GM19193 (cell line): ENCODE measurements around the gene AOPEP.

ENCODE experiments used
- POLR2A ChIP-seq: IDR thresholded peaks from 4 replicates; pipeline ENCODE4 v1.6.1; 2011; ENCODE audit not compliant: insufficient read depth, insufficient read length; ENCODE audit errors: extremely low read depth

The AOPEP gene

DNA sequence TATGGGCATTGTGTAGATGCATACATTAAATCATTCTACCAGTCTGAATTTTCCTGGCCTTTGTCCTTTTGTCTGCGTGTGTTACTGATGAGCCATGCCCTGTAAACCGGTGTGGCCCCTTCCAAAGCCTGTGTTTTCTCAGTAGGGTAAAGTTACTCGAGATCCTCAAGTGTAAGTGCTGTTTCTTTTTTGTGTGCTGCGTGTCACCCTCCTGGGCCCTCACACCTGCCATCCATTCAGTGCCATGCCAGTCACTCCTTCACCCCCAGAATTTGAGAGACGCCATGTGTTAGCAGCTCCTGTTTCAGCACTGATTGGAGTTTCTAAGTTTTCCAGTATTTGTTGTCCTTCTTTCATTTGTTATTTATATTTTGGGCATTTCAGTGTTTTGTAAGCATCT is 302.8 kb downstream of the AOPEP start:
- TF ChIP-seq POLR2A, result no peak

GRCh38 chr9:95029720-95030119 is 303.2 kb downstream of the AOPEP start:
- no peak for TF ChIP-seq POLR2A

DNA sequence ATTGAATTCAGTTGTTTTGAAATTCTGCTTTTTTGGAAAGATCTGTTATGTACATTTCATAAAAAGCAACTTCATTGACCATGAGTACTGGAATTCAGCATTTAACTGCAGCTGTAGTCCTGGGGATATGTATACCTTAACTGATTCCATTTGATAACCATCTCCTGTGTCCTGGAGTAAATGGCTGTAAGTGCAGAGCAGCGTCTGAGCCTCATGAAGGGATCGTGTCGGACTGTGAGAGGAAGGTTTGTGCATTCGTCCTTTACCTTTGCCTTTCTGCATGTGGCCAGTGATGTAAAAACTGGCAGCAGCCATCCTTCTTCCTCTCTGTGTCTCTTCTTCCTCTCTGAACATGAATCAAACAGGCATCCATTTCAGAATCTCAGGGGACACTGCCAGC is 303.8 kb downstream of the AOPEP start:
- no peak for TF ChIP-seq POLR2A

DNA sequence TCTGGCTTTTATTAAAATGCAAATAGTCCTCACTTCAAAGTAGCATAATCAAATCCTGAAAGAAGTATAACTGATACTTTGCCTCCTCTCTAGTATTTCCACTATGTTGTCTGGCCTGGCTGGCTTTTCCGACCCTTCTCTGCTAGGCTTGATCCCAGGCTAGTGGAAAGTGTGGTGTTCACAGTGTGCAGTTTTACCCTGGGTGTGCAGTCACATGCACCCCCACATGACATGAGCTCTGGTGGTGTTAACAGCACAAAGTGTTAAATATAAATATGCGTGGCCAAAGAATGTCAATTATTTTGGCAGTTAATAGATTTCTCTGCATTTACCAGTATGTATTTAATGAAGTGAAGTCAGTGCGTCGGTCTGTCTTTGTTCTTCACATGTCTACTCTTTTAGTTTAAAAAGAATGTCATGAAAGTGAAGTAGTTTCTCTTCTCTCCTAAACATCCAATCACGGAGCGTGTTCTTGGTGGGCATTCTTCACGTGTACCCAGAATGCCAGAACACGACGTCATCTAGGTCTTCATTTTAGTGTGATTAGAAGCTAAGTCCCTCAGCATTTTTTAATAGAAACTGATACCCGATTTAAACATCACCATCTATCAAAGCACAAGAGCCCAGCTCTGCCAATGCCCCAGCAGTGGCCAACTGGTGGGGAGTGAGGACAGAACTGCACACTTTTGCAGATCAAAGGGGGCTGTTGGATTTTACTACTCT is 304.6 kb downstream of the AOPEP start:
- no peak for TF ChIP-seq POLR2A

DNA sequence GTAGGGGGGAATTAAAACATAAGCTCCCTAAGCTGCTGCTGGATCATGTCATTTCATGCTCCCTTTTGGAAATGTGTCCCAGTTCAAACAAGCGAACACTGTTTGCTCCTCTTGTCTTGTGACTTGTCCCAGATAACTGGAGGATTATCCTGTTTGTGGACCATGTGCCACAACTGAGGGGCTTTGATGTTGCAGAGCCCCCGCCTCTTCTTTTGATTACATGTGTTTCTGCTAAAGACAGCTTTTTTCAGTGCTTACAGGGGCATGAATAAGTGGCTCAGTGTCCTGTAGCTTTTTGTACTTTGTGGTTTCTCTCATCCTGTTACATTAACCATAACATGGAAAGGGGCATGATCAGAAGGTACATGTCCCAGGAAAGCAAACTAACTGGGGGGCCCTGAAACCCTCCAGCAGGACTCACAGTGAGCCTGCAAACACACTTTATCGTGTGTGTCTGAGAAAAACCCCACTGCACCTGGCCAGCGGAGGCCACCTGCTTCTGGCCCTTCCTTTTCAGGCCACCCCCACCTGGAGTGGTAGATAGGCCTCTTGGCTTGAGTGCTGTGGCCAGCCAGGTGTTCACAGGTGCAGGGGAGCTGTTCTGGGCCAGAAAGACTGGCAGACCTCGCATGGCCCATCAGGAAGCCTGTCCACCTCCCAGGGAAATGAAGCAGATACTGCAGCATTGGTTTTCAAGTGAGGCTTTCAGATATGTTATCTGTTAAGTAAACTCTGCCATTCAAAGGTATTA is 305.4 kb downstream of the AOPEP start:
- TF ChIP-seq POLR2A, result no peak

DNA sequence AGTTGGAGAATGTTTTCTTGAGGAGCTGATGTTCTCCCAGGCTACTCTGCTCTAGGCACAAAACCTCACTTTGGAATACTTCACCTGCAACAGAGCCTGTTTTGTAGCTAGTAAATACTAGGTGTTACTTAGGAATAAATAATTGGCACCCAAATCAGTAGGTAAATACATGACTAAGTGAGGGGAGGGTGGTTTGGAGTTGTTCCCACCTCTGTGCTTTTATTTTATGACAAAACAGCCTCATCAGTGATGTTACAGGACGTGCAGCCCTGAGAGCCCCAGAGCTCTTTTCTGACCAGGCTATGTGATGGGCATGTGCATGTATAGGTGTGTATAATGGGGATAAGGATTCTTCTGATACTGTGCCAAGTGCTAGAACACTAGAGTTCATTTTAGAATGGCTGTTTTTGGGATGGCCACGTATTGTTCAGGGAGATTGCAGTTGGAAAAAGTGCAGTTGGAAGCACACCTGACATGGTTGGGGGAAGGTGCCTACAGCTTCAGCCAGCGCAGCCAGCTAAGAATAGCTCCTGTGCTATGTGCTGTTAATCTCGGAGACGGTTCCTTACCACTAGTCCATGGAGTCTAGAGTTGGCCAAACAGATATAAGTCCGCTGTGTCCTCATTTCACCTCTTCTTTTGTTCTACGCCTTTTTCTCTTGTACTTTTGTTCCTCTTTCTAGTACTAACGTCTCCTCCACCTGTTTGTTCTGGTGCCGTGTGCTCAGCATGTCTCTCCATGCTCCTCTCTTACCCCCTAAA is 306.3 kb downstream of the AOPEP start:
- TF ChIP-seq POLR2A, result no peak

DNA sequence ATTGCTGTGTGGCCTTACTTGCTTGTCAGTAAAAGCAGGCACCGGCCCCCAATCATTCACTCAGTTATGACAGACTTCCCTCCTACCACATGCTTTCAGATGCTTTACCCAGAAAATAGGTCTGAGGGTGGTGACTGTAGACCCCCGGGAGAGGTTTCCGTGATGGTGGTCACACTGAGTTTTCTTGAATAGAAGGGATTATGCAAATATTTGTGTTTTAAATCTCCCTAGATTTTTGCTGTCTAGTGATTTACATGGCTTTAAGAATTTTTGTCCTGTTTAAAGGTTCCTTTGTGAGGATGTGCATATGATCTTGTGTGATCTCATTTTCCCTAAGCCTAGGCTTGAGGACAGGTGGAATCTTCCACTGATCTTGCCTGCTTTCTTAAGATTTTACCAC is 309.3 kb downstream of the AOPEP start:
- TF ChIP-seq POLR2A, result no peak

DNA sequence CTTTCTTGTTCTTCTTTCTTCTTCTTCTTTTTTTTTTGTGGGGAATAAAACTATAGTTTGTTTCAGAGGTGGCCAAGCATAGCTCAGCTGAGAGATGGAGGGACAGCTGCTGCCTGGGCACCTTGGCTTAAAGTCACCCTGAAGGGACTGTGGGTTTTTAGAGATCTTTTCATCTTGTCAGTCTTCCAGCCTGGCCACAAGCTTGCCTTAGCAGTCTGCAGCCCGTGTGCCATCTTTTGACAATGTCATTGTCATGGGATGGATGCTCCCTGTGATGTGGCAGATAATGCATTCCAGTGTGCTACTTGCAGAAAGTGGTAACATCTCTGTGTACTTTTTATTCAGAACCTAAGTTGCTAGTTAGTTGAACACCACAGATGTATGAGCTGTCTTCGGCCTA is 310.2 kb downstream of the AOPEP start:
- TF ChIP-seq POLR2A, result no peak

DNA sequence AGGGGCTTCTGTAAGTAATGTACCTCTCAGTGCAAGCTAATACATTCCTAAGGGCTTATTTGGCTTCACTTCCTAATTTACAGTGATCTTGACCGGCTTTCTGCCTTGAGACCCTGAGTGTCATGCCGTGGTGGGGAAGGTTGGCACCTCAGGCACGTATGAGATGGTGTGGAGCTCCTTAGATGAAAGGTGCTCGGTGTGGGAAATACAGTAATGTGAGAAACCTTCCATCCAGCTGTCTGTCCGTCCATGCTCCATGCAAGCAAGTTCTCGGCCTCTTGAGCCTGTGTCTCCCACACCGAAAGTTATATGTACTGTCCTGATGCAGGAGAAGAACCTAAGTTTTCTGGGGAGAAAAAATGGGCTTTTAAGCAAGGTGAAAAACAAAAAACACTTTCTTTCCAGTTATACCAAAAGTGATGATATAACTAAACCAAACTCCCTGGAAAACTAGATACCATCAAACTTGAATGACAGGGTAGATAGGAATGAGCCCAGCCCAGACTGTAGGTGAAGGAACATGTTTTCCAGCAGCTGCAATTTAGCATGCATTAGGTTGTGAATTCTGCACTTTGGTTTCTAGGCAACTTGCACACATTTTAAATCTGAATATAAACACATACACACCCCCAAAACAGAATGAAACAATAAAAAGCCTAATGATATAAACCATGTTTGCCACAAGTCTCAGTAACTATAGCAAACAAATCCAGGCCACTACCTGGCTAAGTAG is 311.5 kb downstream of the AOPEP start:
- TF ChIP-seq POLR2A, result no peak

DNA sequence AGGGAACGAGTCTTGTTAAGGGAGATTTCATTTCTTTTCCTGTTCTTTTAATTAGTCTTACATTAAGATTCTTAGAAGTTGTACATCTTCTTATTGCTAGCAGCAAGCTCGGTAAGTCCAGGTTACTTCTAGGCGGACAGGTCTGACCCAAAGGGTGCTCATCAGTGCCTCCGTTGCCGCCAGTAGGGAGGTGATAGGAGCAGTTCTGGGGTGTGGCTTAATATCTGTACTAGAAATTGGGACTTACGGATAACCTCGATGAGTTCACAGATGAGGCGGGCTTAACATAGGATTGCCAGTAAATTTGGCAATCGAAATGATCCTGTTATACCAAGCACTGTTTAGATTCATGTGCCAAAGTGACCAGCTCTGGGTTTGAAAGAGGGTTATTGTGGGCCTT is 312.2 kb downstream of the AOPEP start:
- no peak for TF ChIP-seq POLR2A

DNA sequence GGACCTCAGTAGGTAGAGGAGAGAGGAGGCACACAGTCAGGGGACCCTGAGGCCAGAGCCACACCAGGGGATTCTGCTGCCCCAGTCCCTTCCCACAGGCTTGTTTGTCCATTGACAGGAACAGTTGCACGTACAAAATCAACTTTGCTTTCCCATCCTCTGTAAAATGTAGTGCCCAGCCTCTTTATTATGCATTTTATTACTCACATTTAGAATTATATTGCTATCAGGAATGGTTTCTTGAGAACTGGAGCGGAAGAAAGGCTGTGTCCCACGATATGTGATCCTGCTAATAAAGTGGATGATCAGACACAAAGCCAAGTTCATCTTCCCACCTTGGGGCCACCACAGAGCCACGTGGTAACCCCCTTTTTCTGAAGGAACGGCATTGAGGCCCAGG is 313.6 kb downstream of the AOPEP start:
- TF ChIP-seq POLR2A, result no peak

DNA sequence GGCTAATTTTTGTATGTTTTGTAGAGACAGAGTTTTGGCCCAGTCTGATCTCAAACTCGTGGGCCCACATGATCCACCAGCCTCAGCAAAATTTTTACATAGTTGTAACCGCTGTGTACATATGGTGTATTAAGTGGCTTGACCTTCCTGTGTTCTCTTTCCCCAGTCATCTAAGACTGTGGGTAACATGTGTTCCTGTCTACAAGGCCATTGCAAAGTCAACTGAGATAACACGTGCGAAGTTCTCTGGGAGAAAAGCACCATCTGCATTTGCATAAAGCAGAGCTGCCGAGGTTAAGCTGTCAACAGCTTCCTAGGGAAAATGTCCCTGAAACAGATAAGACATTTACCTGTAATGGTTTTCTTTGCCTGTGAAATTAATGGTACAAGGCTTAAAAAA is 317.3 kb downstream of the AOPEP start:
- no peak for TF ChIP-seq POLR2A

- no peak for TF ChIP-seq POLR2A
Measured at GRCh38 chr9:95044731-95045508, 318.4 kb downstream of the AOPEP start.

DNA sequence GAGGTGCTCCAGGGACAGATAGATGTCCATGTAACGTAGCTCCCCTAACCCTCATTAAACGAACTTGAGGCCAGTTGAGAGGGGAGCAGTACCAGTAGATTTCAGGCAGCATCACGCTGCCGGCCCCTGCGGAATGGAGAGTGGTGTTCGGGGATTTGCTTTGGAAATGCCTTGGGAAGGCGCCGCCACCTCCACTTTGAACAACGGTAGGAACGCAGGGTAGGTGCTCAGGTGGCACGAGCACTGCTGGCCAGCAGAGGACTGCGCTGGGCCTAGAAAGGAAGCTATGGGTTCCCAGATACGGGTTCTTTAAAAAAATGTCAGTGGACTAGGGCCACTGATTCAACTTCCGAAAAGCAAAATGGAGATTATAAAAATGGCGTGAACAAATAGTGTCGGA is 319.3 kb downstream of the AOPEP start:
- TF ChIP-seq POLR2A, result no peak
